ENCODE measurements around the gene GALK1.

DNA sequence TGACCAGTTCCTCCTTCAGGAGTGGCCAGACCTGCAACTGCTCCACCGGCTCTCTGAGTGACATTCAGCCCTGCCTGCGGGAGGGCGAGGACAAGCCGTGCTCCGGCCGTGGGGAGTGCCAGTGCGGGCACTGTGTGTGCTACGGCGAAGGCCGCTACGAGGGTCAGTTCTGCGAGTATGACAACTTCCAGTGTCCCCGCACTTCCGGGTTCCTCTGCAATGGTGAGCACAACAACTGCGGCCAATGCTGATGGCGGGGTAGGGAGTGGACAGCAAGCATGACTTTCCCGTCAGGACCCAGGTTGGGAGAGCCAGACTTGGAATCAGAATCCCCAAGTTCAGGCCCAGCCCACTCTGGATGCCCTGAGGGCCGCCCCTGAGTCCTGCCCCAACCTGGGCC is 31.5 kb downstream of the GALK1 start:
- TF ChIP-seq POLR2AphosphoS5 (IDR thresholded peaks at IDR 0.05; ENCODE audit: borderline replicate concordance, low read depth, low read length): no peak
- no peak for TF ChIP-seq EZH2 (IDR thresholded peaks at IDR 0.05)

Measured in SK-N-MC (cell line).